ENCODE data around the gene RAB17. TPM values are rescaled to one million over a fixed set of nuclear protein-coding genes. Genes with fewer than 3 reads are reported as not detected.

RAB17 gene
- total RNA-seq = 0.10 TPM

DNA sequence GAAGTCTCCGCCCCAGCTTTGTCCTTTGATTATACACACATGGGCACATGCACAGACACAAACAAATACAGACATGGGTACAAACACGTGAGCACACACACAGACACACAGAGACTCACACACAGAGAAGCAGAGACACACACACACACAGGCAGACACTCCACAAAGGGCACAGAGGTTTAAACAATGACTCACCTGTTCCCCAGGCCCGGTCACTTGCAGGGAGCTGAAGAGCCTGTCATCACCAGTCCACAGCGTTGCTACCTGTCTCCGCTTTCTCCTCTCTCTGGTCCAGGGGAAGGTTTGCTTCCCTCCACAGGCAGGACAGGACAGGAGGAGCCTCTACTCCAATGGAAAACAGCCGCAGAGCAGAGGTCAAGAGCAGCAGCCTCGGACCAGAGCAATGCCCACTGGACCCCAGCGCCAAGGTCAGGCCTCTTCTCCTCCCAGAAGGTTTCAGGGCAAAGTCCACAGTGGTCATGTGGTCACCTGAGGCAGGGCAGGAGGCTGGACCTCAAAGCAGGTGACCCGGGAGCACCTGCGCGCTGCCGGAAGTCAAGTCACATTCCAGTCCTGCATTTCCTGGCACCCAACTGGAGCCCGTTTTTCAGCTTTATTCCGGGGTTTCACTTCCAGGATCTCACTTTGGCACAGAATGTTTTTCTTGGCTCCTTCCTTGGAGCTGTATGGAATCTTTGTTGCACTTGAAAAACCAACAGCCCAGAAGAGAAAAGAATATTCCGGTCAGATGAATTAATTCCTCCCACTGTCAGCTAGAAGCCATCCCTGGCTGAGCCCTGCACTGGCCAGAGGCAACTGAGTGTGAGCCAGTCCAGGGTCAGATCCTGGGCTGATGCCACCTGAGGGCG, at the start of gene RAB17:
Gene RAB17, minus strand, starts transcription at position 463 of the 869 bp plus-strand sequence. CDS start 4,580 bp downstream, outside the sequence.
- H3K9me3 ChIP-seq (ENCODE audit: low read depth, low read length) = no peaks in the 10 kb centered on the region
- no peaks in the 10 kb centered on the region for H3K27me3 ChIP-seq (ENCODE audit: insufficient read depth, low read length)
- peaks cover 6% of the 10 kb centered on the region for H3K4me1 ChIP-seq (ENCODE audit: insufficient read depth, low read length)
- H3K4me3 ChIP-seq (ENCODE audit: low read length) = no peak within 1 kb of the TSS

GRCh38 chr2:237639836-237640220, 49.3 kb upstream of the RAB17 start:
- H3K4me1 ChIP-seq (ENCODE audit: insufficient read depth, low read length) = peaks cover 5% of the 10 kb centered on the region

DNA sequence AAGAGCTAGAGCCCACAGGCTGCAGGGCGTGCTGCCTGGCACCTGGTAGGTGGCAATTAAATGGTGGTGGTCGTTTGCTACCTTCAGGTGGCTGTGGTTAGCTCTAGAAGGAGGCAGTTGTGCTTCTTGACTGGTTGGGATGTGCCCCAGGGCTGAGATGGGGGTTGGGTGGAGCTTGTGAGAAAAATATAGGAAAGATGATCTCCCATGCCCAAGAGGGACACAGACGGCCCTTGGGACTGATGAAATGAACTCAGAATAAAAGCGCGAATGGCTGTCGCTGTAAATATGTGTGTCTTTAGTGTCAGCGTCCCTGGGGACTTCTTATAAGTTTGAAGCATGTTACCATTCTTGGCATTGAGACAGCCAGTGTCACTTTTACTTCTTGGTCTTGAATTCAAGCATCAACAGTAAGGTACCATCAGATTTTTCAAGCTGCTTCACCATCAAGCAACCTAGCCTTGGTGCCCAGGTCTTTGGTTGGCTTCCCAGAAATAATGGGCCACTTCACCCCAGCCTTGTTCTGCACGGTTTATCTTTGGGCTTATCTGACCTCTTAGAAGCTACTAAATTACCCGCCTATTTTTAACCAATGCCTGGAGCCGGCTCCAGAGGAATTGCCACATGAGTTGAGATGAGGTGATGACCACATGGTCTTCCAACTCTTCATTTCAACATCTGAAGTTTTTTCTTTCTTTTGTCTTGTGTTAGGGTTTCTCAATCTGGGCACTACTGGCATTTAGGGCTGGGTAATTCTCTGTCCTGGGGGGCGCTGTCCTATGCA, 48.7 kb upstream of the RAB17 start:
- peaks cover 5% of the 10 kb centered on the region for H3K4me1 ChIP-seq (ENCODE audit: insufficient read depth, low read length)
- H3K27me3 ChIP-seq (ENCODE audit: insufficient read depth, low read length) = peaks cover 1% of the 10 kb centered on the region
- H3K4me3 ChIP-seq (ENCODE audit: low read length) = no peak overlapping the region
- no peaks in the 10 kb centered on the region for H3K9me3 ChIP-seq (ENCODE audit: low read depth, low read length)

More at GRCh38 chr2:237639836-237640220, 49.3 kb upstream of the RAB17 start:
- no peaks in the 10 kb centered on the region for H3K9me3 ChIP-seq (ENCODE audit: low read depth, low read length)
- no peaks in the 10 kb centered on the region for H3K27me3 ChIP-seq (ENCODE audit: insufficient read depth, low read length)
- no peak overlapping the region for H3K4me3 ChIP-seq (ENCODE audit: low read length)

DNA sequence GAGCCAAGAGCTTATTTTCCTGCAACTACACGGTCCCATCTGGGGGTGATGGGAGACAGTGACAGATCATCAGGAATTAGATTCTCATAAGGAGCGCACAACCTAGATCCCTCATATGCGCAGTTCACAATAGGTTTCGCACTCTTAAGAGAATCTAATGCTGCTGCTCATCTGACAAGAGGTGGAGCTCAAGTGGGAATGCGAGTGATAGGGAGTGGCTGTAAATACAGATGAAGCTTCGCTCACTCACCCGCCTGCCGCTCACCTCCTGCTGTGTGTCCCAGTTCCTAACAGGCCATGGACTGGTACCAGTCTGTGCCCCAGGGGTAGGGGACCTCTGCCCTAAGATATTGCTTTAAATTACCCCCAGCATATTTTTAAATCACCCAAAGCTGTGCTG, 47.6 kb upstream of the RAB17 start:
- Histone ChIP-seq H3K27me3 (ENCODE audit: insufficient read depth, low read length) (peaks cover 3% of the 10 kb centered on the region), H3K9me3 (ENCODE audit: low read depth, low read length) (no peaks in the 10 kb centered on the region), H3K4me3 (ENCODE audit: low read length) (no peak overlapping the region), H3K4me1 (ENCODE audit: insufficient read depth, low read length) (peaks cover 5% of the 10 kb centered on the region)

DNA sequence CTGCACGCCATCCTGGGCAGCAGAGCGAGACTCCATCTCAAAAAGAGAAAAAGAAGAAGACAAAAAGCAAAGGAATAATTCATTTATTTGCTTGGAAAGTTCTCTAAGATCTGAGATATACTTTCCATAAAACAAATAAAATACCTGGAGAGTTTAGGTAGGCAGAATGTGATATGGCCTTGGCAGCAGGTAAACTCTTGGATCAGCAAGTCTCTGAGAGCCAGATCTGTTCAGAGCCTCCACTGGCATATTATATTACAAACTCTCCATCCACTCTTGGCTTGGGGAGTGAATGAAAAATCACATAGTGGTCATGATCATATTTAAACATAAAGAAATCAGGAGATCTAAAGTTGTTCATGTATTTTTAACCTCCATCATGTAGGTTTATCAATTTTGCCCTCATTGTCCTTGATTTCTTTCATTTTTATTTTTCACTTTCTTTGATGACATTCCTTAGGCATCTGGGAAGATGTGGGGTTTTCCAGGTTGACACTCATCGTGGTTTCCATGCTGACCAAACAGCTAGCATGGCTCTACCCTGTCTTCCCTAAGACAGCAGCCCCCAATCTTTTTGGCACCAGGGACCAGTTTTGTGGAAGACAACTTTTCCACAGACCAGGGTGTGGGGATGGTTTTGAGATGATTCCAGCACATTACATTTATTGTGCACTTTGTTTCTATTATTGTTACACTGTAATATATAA, 47.0 kb upstream of the RAB17 start:
- Histone ChIP-seq H3K9me3 (ENCODE audit: low read depth, low read length) (no peaks in the 10 kb centered on the region), H3K4me3 (ENCODE audit: low read length) (no peak overlapping the region), H3K4me1 (ENCODE audit: insufficient read depth, low read length) (peaks cover 5% of the 10 kb centered on the region), H3K27me3 (ENCODE audit: insufficient read depth, low read length) (peaks cover 3% of the 10 kb centered on the region)

DNA sequence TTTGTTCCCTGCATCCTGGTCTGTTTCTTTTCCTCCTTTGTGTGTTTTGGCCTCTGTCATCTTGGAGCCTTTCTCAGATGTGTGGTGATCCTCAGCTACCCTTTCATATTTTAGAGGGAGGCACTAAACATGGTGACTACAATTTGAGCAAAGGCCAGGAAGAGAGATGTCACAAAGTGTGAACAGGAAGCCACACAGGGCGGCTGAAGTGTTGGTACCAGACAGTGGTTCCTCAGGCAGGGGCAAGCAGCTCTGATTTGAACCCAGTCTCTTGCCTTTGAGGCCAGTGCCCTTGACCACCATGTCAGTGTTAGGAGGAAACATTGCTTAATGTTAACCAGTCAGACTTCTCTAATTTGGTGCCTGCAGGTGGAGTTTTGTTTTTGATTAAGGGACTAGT, 46.0 kb upstream of the RAB17 start:
- no peak overlapping the region for H3K4me3 ChIP-seq (ENCODE audit: low read length)
- peaks cover 3% of the 10 kb centered on the region for H3K27me3 ChIP-seq (ENCODE audit: insufficient read depth, low read length)
- H3K4me1 ChIP-seq (ENCODE audit: insufficient read depth, low read length) = peaks cover 5% of the 10 kb centered on the region
- H3K9me3 ChIP-seq (ENCODE audit: low read depth, low read length) = no peaks in the 10 kb centered on the region

GRCh38 chr2:237633061-237633561, 42.6 kb upstream of the RAB17 start:
- peaks cover 11% of the 10 kb centered on the region for H3K4me1 ChIP-seq (ENCODE audit: insufficient read depth, low read length)
- H3K4me3 ChIP-seq (ENCODE audit: low read length) = no peak overlapping the region
- H3K27me3 ChIP-seq (ENCODE audit: insufficient read depth, low read length) = peaks cover 17% of the 10 kb centered on the region
- no peaks in the 10 kb centered on the region for H3K9me3 ChIP-seq (ENCODE audit: low read depth, low read length)

GRCh38 chr2:237631801-237632585, 41.5 kb upstream of the RAB17 start:
- Histone ChIP-seq H3K4me3 (ENCODE audit: low read length) (no peak overlapping the region), H3K9me3 (ENCODE audit: low read depth, low read length) (no peaks in the 10 kb centered on the region), H3K27me3 (ENCODE audit: insufficient read depth, low read length) (peaks cover 19% of the 10 kb centered on the region), H3K4me1 (ENCODE audit: insufficient read depth, low read length) (peaks cover 13% of the 10 kb centered on the region)

DNA sequence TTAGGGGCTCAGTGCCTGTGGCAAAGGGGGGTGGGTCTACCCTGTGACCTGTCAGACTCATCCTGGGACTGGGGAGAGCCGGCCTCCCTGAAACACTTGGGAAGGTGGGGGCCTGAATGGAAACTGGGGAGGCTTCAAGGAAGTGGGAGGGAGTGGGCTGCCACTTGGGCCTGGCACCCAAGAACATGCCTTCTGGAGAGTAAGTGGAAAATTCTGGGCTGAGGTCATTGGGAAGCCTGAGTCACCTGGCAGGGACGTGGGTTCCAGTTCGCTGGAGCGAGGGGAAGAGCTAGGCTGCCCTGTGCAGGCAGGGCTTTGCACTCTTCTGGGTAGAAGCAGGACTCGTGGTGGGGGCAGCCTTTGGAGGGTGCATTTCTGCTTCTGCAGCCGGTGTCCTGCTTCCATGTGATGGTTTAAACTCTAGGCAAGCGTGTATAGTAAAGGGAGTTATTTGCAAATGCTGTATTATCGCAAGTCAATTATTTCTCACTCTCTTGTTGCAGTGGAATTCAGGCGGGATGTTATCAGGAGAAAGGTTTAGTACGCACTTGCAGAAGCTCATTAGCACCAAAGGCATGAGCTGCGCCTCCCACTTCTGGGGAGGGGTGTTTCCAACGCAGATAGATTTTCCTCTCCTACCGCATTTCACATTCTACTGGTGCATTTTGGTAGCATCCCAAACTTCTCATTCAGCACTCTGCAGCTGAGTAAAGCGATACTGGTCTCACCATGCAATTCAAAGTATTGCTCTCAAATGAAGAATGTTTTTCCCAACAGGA, 40.7 kb upstream of the RAB17 start:
- H3K4me3 ChIP-seq (ENCODE audit: low read length) = no peak overlapping the region
- peaks cover 15% of the 10 kb centered on the region for H3K4me1 ChIP-seq (ENCODE audit: insufficient read depth, low read length)
- no peaks in the 10 kb centered on the region for H3K9me3 ChIP-seq (ENCODE audit: low read depth, low read length)
- peaks cover 19% of the 10 kb centered on the region for H3K27me3 ChIP-seq (ENCODE audit: insufficient read depth, low read length)

DNA sequence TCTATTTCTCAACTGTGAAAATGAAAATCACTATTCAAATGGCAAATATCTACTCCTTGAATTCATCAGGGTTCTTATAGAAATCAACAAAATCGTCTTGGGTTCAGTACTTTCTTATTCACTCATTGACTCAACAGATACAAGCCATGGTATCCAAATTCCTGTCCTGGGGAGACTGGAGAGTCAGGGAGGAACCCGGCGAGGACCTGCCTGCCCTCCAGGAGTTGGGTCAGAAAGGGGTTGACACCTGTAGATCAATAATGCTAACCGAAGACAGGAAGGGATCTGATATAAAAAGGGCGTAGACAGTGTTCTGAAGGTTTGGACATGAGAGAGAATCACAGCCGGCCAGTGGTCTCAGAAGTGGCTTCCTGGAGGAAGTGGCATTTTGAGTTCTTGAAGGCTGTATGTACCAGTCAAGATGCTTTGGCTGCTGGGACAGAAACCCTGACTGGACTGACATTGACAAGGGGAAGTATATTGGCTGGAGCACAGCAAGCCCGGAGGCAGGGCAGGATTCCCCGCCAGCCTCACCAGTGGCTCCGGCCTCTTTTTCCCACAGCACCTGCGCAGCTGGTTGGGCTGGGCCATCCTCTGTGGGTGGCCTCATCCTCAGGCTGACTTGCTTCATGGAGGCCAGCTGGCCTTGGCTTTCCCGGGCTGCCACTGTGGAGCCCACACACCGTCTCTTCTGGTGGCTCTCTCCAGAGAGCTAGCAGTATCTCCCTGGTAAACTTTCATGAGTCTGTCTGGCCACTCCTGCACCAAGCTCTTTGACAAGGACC, 39.9 kb upstream of the RAB17 start:
- Histone ChIP-seq H3K27me3 (ENCODE audit: insufficient read depth, low read length) (peaks cover 19% of the 10 kb centered on the region), H3K4me1 (ENCODE audit: insufficient read depth, low read length) (peaks cover 23% of the 10 kb centered on the region), H3K4me3 (ENCODE audit: low read length) (no peak overlapping the region)

DNA sequence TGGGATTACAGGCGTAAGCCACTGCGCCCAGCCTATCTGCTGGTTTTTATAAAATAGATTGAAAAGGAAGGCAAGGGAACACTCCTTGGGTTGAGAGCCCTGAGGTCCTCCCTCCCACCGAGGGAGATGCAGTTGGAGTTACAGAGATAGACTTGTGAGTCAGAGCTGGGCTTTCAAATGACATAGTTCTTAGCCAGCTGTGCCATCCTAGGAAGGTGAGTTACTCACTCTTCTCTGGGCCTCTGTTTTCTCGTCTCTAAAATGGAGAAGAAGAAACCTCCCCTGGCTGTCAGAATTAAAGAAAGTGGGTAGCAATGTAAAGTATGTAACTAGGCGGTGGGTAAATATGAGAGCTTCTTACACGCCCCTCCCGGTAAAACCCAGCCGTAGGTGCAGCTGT, 39.2 kb upstream of the RAB17 start:
- no peak overlapping the region for H3K4me3 ChIP-seq (ENCODE audit: low read length)
- H3K4me1 ChIP-seq (ENCODE audit: insufficient read depth, low read length) = peaks cover 30% of the 10 kb centered on the region
- H3K9me3 ChIP-seq (ENCODE audit: low read depth, low read length) = no peaks in the 10 kb centered on the region
- H3K27me3 ChIP-seq (ENCODE audit: insufficient read depth, low read length) = peaks cover 19% of the 10 kb centered on the region

More for the DNA sequence above, 39.9 kb upstream of the RAB17 start:
- H3K9me3 ChIP-seq (ENCODE audit: low read depth, low read length) = no peaks in the 10 kb centered on the region

GRCh38 chr2:237629188-237629534, 38.6 kb upstream of the RAB17 start:
- Histone ChIP-seq H3K4me1 (ENCODE audit: insufficient read depth, low read length) (peaks cover 35% of the 10 kb centered on the region), H3K4me3 (ENCODE audit: low read length) (no peak overlapping the region), H3K9me3 (ENCODE audit: low read depth, low read length) (no peaks in the 10 kb centered on the region), H3K27me3 (ENCODE audit: insufficient read depth, low read length) (peaks cover 17% of the 10 kb centered on the region)

Data from mononuclear cell (primary cell).